HuH-7 (cell line): ENCODE results near the gene PDE9A.
"Not testable (repeated sequence)": the region's sequence is repeated elsewhere in the genome, so short reads cannot be mapped to it uniquely, and the experiment has no call there.

Experiments
- DNase-seq: peaks from one replicate; pipeline ENCODE4 v3.0.0; 2011; ENCODE audit warnings: low spot score

Gene PDE9A

GRCh38 chr21:42653231-42654061 lies at the start of gene PDE9A:
Gene PDE9A (plus strand): TSS chr21:42653621. CDS start chr21:42653815, 194 bp downstream.
- peak; percentile 84 for DNase-seq

- no peak for DNase-seq
These were observed 46.3 kb upstream of the PDE9A start for GRCh38 chr21:42607102-42607501.

GRCh38 chr21:42607525-42608102 lies 45.8 kb upstream of the PDE9A start:
- DNase-seq = no peak

- DNase-seq = no peak
These were observed 45.0 kb upstream of the PDE9A start for GRCh38 chr21:42608446-42608845.

GRCh38 chr21:42609811-42610210 lies 43.6 kb upstream of the PDE9A start:
- no peak for DNase-seq

- no peak for DNase-seq
These were observed 41.6 kb upstream of the PDE9A start for GRCh38 chr21:42611852-42612251.

GRCh38 chr21:42612390-42612789 lies 41.0 kb upstream of the PDE9A start:
- DNase-seq = no peak

GRCh38 chr21:42613756-42614155 lies 39.7 kb upstream of the PDE9A start:
- no peak for DNase-seq

- DNase-seq = no peak
These were observed 39.0 kb upstream of the PDE9A start for GRCh38 chr21:42614396-42614795.

- DNase-seq = peak; percentile 70
These were observed 38.5 kb upstream of the PDE9A start for GRCh38 chr21:42614811-42615351.

- not testable (repeated sequence) for DNase-seq
These were observed 38.0 kb upstream of the PDE9A start for GRCh38 chr21:42615377-42615776.

GRCh38 chr21:42615924-42616323 lies 37.5 kb upstream of the PDE9A start:
- no peak for DNase-seq

- DNase-seq = no peak
These were observed 37.0 kb upstream of the PDE9A start for GRCh38 chr21:42616446-42616845.

GRCh38 chr21:42616941-42617340 lies 36.5 kb upstream of the PDE9A start:
- no peak for DNase-seq

GRCh38 chr21:42617486-42617885 lies 35.9 kb upstream of the PDE9A start:
- no peak for DNase-seq

GRCh38 chr21:42618707-42619102 lies 34.7 kb upstream of the PDE9A start:
- no peak for DNase-seq

- no peak for DNase-seq
These were observed 34.3 kb upstream of the PDE9A start for GRCh38 chr21:42619166-42619565.

GRCh38 chr21:42619841-42620240 lies 33.6 kb upstream of the PDE9A start:
- DNase-seq = no peak

GRCh38 chr21:42621166-42621818 lies 32.1 kb upstream of the PDE9A start:
- DNase-seq = peak; percentile 32

GRCh38 chr21:42621819-42622177 lies 31.6 kb upstream of the PDE9A start:
- no peak for DNase-seq

GRCh38 chr21:42622284-42622683 lies 31.1 kb upstream of the PDE9A start:
- DNase-seq = no peak

- no peak for DNase-seq
These were observed 29.7 kb upstream of the PDE9A start for GRCh38 chr21:42623694-42624093.
